Activated gamma-delta T cell treated with anti-CD3 and anti-CD28 coated beads, Interleukin-2, amount 50 U/mL, for 16 hours (primary cell): Measurements from ENCODE around the gene ECI2.
"Not testable (repeated sequence)": the region's sequence is repeated elsewhere in the genome, so short reads cannot be mapped to it uniquely, and the experiment has no call there.

Source experiments
- DNase-seq: peaks from one replicate; pipeline ENCODE4 v3.0.0-alpha.2; 2020; ENCODE audit warnings: low read depth

The ECI2 gene

GRCh38 chr6:4101298-4101697, 34.1 kb downstream of the ECI2 start:
- no peak for DNase-seq

GRCh38 chr6:4100655-4101054, 34.7 kb downstream of the ECI2 start:
- no peak for DNase-seq

- no peak for DNase-seq
These were observed 42.1 kb downstream of the ECI2 start for GRCh38 chr6:4093288-4093687.

- no peak for DNase-seq
These were observed 43.4 kb downstream of the ECI2 start for GRCh38 chr6:4091941-4092340.

GRCh38 chr6:4090043-4090442, 45.3 kb downstream of the ECI2 start:
- DNase-seq, result not testable (repeated sequence)

GRCh38 chr6:4088704-4089103, 46.7 kb downstream of the ECI2 start:
- no peak for DNase-seq

- DNase-seq, result no peak
These were observed 50.1 kb downstream of the ECI2 start for GRCh38 chr6:4085332-4085700.

GRCh38 chr6:4084444-4085331, 50.7 kb downstream of the ECI2 start:
- DNase-seq, result no peak

- DNase-seq, result no peak
These were observed 56.5 kb downstream of the ECI2 start, which contains the start of gene FAM217A for GRCh38 chr6:4078691-4079471. Gene FAM217A, minus strand, starts transcription at chr6:4079137. Its CDS starts 1,723 bp downstream, at chr6:4077414.

GRCh38 chr6:4074478-4075235, 60.7 kb downstream of the ECI2 start:
- no peak for DNase-seq

GRCh38 chr6:4071330-4071729, 64.0 kb downstream of the ECI2 start:
- no peak for DNase-seq

GRCh38 chr6:4069199-4069598, 66.2 kb downstream of the ECI2 start:
- no peak for DNase-seq

GRCh38 chr6:4067673-4068072, 67.7 kb downstream of the ECI2 start:
- DNase-seq, result no peak

GRCh38 chr6:4066029-4066755, 69.2 kb downstream of the ECI2 start:
- DNase-seq, result no peak
